KG1 (cell line): ENCODE results near the gene MOB2.

ENCODE experiments used
- DNase-seq: peaks from one replicate; lab custom pipeline; 2025; lab: John Stamatoyannopoulos, UW

Gene MOB2

DNA sequence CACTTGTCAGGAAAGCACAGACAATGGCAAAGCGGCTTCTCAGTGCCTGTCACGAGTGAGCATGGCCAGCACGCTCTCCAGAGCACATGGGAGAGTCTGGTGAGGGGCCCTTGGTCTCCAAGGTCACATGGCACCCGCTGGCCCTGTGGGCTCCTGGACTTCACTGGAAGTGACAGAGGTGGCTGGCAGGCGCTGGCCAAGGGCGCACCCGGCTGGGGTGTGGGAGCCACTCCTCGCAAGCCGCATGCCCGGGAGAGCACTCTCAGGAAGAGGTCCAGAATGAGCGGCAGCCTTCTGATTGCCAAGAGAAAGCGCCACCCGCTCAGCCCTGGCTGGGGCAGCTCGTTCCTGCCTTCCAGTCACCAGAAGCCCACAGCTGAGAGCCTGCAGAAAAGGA, 17.1 kb upstream of the MOB2 start:
- DNase-seq: no peak

DNA sequence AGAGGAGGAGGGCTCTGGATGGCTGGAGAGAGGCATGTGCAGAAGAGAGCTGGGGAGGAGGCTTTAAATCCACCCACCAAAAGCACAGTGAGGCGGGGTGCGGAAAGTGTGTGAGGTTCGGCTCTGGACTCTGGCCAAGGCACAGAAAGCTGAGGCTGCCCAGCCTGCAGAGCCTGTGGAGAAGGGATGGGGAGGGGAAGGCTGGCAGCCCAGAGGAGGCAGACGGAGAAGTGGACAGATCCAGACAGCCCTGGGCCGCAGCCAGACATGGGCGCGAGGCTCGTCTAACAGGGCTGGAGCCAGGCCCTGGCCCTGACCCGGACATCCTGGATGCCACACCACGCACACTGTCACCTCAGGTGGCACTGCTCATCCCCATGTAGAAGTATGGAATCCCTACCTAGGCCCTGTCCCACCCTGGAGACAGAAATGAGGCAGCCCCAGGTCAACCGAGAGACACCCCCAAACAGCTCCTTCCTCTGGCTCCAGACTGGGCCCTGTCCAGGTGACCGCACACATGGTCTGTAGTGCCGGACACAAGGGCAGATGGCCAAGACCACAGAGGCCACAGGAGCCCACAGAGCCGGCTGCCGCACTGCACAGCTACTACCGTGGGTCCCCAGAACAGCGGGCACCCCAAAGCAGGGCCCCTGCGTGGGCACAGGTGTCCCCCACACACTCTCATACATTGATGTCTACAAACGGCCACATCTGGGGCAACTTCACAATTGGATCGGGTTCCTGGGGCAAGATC, 16.6 kb upstream of the MOB2 start:
- DNase-seq: no peak

DNA sequence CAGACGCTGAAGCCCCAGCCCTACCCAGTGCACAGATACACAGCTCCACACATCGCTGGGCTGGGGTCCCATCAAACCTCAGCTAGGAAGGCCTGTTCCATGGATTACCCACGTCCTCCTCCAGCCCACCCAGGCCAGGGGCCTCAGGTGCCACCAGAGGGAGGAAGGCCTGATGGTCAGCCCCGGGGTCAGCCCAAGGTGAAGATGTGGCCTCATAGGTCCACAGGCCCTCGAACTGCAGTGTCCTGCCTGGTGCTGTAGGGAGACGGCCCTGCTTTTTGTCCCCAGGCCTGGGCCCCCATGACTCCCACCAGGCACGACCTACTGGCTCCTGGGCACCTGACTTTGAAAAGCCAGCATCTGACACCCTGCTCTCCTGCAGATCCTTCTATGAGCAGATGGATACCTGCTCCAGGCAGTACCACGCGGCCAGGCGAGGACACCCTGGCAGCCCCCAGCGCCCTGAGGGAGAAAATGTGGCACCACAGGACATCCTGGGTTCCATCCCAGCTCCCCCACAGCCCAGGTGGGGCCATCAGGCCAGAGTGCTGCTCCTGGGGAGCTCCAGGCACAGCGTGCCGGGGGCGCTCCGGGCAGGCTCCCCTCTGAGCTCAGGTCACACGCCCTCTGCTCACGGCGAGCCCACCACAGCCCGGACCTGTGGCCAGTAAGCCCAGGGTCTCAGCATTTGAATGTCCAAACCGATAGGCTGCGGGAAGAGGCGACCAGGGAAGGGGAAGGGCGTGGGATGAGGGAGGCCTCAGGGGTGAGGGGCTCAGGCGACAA, 15.8 kb upstream of the MOB2 start:
- no peak for DNase-seq

DNA sequence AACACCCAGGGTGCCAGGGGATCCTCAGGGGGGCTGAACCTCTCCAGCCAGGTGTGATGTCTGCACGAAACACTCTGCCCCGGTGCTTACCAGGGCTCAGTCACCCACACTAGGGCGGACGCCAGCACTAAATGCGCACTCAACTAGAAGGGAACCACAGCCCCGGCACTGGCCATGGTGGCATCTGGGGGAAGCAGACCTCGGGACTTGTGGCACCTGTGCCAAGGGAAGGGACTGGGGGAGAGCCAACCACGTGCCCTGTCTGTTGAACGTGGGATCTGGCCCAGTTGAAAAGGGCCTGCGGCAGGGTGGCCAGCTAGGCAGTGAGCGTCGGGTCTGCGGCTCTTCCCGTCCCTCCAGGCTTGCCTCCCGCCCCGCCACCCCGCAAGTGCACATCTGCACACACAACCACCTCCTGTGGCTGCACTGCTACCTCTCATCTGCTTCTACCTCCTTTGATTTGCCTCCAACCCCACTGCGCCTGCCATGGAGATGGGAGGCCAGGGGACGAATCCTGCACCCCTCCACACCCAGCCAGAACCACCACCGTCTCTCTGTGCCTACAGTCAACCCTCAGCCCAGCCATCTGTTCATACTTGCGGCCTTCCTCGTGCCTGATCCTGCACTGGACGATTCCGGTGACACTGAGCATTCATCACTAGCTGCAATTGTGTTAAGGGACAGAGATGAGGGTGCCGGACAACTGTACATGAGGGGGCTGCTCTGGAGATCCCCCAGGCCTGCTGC, 15.0 kb upstream of the MOB2 start:
- DNase-seq: no peak

DNA sequence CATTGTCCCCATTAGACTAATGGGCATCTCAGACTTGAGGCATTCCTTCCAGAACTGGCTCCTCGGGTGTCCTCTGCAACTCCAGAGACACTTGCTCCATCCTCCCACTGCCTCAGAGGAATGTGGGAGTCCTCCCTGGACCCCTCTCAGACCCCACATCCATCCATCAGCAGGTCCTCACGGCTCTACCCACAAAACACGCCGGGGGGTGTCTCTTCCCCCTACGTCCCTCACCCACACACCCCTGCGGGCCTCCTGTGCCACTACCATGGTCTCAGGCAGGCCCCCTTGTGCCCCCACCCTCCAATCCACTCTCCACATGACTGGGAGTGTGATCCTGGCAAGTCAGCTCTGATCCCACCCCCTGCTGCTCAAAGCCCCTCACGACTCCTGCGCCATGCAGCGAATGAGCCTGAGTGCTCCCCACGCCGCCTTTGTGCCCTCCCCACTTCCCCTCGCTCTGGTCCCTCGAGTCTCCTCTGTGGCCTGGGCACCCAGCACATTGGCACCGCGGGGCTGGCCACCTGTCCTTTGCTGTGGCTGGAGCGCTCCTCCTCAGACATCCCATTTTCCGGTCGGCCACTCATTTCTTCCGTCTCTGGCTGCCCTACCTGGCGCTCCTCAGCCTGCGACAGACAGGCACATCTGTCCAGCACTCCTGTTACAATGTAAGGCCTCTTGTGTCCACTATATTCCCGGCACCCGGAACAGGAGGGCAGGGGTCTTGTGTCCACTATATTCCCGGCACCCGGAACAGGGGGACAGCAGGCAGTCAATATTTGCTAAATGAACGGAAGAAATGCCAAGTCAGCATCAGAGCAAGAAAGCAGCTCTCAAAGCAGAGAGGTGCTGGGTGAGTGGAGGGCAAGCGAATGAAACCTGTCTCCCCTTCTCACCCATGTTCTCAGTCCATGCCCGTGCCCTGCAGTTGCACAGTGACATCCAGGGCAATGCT, 14.2 kb upstream of the MOB2 start:
- no peak for DNase-seq

DNA sequence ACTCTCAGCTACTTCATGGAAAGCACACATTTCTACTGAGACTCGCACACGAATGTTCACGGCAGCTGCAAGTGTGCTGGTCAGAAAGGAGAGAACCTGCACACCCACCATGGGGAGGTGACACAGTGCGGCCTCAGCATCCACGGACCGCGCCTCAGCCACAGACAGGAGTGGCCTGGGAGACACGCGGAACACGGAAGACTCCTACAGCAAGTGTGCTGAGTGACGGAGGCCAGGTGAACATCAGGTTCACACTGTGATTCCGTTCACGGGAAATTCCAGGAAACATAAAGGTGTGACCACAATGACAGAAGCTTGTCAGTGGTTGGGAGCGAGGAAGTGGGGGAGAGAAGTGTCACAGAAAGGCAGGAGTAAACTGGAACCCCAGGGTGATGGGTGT, 13.3 kb upstream of the MOB2 start:
- no peak for DNase-seq

DNA sequence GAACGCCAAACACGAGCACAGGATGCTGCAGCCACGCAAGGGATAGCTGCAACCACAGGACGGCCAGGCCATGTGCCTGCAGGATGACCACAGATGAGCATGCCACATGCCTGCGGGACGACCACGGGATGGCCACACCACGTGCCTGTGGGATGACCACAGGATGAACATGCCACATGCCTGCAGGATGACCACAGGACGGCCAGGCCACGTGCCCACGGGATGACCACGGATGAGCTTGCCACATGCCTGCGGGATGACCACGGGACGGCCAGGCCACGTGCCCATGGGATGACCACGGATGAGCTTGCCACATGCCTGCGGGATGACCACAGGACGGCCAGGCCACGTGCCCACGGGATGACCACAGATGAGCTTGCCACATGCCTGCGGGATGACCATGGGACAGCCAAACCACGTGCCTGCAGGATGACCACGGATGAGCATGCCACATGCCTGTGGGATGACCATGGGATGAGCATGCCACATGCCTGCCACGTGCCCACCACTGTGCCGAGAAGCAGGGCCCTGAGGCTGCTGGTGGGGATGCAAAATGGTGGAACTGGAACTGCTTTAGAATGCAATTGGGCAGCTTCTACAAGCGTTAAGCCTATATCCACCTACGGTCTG, 12.8 kb upstream of the MOB2 start:
- DNase-seq: no peak

DNA sequence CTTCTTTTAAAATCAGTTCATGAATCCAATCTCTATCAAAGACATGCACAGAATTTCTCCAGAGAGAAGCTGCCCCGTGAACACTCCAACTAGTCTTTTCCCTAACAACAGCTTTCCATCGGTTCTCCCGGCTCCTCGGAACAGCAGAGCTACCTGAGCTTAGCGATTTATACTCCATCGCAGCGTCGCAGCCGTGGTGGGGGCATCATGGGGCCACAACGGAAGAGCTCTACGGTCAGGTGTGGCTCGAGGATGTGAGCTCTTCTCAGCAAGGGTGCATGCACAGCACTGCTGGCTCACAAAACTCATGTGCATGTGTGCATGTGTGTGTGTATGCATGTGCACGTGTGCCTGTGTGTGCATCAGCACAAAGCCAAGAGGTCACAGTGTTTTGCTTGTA, 11.7 kb upstream of the MOB2 start:
- no peak for DNase-seq

DNA sequence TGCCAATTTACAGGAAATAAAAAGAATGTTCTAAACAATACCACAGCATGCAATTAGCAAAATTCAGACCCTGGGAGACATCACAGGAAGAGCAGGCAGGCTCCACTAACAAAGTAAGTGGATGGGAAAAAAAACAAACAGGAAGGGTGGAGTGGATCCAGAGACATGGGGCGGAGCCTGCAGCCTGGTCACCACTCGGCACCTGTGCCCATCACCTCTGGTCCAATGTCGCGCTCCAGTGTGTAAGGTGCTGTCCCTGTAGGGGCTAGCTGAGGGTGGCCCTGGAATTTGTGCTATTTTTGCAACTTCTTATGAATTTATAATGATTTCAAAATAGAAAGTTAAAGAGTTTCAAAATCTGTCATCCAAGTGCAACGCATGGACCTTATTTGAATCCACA, 11.0 kb upstream of the MOB2 start:
- no peak for DNase-seq

DNA sequence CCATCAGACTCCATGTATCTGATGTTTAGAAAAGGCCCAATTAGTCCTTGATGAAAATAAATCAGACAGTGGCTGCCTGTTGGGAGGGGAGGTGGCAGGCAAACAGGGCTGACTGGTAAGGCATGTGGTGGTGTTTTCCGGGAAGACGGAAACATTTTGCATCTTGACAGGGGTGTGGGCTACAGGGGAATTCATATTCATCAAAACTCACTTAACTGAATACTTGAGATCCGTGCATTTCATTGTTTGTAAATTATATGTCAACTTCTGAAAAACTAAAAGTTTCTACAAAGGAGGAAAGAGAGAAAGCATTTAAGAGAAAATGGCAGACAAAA, 10.1 kb upstream of the MOB2 start:
- no peak for DNase-seq

DNA sequence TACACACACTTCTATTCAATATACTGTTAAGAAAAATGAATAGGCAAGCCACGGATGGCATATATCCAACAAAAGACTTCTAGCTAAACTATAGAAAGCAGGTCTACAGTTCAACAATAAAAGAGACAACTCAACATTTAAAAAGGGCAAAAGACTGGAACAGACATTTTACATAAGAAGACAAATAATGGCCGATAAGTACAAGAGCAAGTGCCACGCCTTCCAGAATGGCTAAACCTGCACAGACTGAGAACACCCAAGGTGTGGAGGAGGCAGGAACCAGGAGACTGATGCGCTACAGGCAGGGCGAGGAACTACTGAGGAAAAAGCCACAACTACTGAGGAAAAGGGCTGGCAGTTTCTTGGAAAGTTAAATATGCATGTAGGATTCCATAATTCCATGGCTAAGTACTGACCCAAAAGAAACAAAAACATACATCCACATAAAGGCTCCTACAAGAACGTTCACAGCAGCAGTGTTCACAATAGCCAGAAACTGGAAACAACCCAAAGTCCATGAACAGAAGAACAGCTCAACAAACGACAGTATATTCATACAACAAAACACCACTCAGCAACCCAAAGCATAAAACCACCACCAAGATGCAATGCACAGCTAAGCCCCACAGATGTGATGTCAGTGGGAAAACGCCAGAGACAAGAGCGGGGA, 9.6 kb upstream of the MOB2 start:
- no peak for DNase-seq

DNA sequence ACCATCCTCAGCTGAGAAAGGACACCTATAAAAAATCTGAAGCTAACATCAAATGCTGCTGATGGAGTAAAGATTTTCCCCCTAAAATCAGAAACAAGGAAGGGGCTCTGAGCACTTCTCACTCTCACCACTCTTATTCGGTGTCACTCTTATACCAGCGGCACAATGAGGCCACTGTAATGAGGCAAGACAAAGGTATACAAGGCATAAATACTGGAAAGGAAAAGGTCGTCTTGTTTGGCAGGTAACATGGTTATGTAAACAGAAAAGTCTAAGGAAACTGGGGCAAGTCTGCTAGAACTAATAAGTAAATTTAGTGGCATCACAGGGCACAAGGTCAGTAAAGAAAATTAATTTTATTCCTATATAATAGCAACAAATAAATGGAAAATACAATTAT, 8.1 kb upstream of the MOB2 start:
- DNase-seq: no peak

DNA sequence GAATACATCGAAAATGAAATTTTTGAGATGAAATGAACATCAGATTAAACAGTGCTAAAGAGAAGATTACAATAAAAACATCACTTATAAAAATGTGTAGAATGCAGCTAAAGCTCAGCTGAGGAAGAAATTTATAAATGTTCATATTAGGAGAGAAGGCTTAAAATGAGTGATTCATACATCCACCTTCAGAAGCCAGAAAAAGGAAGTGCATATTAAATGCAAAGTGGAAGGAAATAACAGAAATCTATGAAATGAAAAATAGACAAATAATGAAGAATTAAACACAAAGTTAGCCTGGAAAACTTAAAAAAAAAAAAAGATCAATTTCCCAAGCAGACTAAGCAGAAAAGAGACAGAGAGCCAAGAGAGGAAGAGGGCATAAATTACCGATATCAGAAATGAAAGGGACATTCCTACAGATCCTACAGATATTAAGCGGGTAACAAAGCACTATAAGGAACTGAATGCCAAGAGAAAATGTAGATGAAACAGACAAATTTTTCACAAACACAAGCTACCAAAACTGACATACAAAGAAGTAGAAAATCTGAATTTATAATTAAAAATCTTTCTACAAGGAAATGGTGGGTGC, 7.2 kb upstream of the MOB2 start:
- DNase-seq: no peak

DNA sequence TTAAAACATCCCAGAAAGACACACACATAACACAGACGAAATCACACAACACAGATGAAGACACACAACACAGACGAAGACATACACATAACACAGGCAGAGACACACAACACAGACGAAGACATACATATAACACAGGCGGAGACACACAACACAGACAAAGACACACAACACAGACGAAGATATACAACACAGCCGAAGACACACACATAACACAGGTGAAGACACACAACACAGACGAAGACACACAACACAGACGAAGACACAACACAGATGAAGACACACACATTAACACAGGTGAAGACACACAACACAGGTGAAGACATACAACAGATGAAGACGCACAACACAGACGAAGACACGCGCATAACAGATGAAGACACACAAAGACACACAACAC, 4.8 kb upstream of the MOB2 start:
- DNase-seq: no peak

DNA sequence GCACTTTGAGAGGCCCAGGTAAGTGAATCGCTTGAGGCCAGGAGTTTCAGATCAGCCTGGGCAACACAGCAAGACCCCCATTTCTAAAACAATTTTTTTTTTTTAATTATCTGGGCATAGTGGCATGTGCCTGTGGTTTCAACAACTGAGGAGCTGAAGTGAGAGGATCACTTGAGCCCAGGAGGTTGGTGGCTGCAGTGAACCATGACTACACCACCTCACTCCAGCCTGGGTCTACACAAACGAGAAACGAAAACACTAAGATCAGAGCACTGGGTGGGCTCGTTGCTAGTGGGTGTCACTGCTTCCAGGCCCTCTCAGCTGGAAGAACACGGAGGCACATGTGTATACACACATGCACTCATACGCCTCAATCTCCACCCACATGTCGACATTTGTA, 4.1 kb upstream of the MOB2 start:
- DNase-seq: no peak

DNA sequence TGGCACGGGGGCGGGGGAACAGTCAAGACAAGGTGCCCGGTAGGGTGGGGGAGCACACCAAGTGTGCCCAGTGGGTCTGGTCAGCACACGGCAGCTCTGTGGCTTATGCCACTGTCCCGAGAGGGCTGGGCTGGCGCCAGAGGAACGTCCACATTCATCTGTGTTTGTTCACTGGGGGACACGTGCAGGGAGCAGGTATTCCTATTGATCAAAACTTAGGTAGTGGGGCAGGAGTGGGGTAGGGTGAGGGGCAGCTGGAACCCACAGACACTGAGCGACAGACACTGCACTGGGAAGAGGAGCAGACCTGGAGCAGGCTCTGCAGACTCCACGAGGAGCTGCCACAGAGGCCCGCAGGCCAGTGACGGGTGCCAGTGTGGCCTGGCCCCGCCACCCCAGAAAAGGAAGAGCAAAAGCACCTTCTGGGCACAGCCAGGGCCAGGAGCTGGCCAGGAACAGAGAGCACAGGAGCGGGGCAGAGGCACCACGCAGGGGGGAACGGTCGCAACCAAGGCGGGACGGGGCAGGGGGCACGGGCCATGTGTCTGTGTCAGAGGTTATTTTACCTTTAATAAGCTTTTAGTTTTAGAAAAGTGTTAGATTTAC, 2.1 kb upstream of the MOB2 start:
- DNase-seq: no peak

DNA sequence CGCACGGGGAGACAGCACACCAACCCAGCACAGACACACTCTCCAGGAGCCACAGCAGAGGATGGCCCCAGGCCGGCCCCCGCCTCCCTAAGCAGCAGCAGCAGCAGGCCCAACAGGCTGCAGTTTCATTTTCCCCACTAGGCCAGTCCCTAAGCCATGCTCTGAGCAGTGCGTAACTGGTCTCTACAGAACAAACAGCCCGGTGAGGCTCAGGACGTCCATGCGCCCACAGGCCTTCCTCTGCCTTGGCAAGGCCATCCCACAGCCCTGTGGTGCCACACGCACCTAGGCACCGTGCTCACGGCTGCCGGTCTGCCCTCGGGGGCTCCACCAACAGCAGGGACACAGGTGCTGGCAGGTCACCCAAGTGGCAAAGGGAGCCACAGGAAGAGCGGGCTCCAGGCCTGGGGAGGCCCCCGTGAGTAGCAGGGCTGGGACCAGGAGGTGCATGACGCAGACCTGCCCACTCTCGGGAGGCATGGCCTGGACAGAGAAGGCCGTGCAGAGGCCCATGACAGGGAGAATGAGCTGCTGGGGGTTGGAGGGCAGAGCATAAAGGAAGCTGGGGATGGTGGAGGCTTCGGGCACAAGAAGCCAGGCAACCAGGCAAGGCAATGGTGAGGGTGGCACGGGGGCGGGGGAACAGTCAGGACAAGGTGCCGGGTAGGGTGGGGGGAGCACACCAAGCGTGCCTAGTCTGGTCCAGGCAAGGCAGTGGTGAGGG, 1.4 kb upstream of the MOB2 start:
- no peak for DNase-seq

DNA sequence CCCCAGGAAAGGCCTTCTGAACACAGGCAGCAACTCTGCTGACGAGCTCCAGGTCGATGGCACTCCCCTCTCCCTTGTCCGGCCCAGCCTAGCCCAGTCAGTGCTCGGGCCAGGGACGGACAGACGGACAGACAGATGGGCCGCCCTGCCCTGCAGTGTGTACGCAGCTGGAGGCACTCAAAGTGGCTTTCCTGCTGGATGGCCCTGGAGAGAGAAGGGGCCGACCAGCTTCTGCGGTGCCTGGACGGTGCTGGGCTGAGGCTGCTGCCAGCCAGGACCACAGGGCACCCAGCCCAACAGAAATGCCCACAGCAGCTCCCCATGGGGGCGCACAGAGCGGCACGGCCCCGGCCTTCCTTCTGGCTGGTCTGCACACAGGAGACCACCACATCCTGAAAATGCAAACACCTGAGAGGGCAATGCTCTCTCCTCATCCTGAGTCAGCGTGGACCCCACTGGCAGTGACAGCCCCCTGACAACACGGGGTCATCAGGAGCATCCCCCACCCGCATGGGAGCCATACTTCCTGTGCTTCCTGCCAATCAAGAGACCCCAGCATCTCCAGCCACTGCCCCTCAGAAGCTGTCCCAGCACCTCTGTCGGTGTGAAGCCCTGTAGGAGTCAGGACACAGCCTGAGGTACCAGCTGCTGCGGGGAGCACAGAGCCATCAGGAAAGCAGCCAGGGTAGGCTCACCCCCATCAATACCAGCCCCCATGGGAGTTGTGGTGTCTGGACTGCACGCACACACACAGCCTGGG, 692 bp upstream of the MOB2 start:
- DNase-seq: no peak

DNA sequence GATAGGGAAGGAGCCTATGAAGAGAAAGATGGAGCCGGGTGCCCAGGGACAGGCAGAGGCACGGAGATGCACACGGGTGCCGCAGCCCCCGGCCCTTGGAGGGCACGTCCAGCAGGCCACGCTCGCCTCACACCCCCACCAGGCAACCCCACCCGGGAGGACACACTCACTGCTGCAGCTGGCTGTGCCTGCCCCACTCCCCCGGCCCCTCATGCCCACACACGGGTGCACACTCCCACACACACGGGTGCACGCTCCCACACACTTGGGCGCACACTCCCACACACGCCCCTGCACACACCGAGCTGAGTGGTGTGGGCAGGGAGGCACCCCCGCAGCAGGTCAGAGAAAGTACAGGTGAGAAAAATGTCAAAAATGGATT, 1.1 kb downstream of the MOB2 start:
- no peak for DNase-seq
